ENCODE results near the gene SFRP4.

DNA sequence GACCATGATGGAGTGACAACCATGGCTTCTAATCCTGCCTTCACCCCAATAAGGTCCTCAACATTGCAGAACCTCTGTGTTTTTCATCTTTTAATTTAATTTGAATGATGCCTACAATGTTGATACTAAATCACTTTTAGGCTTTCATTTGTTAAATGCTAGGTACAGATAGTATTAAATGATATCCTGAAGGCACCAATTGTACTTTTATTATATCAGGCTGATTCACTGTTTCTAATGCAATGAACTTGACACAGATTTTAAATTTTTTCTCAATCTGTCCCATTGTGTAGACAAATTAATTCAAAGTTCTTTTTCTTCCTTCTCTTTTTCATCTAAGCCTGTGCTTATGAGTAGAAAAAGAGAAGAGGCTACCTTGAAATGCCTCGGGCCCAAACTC, 9.0 kb upstream of the SFRP4 start:
- TF ChIP-seq, protein P1, sequence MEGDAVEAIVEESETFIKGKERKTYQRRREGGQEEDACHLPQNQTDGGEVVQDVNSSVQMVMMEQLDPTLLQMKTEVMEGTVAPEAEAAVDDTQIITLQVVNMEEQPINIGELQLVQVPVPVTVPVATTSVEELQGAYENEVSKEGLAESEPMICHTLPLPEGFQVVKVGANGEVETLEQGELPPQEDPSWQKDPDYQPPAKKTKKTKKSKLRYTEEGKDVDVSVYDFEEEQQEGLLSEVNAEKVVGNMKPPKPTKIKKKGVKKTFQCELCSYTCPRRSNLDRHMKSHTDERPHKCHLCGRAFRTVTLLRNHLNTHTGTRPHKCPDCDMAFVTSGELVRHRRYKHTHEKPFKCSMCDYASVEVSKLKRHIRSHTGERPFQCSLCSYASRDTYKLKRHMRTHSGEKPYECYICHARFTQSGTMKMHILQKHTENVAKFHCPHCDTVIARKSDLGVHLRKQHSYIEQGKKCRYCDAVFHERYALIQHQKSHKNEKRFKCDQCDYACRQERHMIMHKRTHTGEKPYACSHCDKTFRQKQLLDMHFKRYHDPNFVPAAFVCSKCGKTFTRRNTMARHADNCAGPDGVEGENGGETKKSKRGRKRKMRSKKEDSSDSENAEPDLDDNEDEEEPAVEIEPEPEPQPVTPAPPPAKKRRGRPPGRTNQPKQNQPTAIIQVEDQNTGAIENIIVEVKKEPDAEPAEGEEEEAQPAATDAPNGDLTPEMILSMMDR (IDR thresholded peaks at IDR 0.05; ENCODE audit: low read depth, low read length, poor library complexity, severe bottlenecking): no peak
- no peak for TF ChIP-seq EZH2phosphoT487 (IDR thresholded peaks at IDR 0.05; ENCODE audit: borderline replicate concordance, low read length)

Measured in DOHH2 (cell line).